ENCODE measurements around the gene NEUROD2. TPM values are rescaled to one million over a fixed set of nuclear protein-coding genes. Genes with fewer than 3 reads are reported as not detected.

NEUROD2 gene
- total RNA-seq, 4 donors from 2014 or later = 0.17 to 0.25 TPM; not detected in 2

DNA sequence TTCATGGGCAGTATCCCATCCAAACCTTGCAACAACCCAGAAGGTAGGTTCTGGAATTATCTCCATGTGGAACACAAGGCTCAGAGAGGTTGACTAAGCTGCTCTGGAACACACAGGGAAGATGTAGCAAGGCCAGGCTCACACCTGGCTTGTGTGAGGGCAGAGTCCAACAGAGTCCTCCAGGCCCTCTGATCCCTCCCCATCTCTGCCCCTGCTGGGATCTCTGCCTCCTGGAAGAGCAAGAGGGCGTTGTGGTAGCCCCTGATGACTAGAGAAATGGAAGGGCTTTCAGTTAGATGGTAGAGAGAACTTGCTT, 12.0 kb upstream of the NEUROD2 start:
- TF ChIP-seq POLR2A (IDR thresholded peaks at IDR 0.05) = no peak
- TF ChIP-seq, protein P1, sequence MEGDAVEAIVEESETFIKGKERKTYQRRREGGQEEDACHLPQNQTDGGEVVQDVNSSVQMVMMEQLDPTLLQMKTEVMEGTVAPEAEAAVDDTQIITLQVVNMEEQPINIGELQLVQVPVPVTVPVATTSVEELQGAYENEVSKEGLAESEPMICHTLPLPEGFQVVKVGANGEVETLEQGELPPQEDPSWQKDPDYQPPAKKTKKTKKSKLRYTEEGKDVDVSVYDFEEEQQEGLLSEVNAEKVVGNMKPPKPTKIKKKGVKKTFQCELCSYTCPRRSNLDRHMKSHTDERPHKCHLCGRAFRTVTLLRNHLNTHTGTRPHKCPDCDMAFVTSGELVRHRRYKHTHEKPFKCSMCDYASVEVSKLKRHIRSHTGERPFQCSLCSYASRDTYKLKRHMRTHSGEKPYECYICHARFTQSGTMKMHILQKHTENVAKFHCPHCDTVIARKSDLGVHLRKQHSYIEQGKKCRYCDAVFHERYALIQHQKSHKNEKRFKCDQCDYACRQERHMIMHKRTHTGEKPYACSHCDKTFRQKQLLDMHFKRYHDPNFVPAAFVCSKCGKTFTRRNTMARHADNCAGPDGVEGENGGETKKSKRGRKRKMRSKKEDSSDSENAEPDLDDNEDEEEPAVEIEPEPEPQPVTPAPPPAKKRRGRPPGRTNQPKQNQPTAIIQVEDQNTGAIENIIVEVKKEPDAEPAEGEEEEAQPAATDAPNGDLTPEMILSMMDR (IDR thresholded peaks at IDR 0.05) = no peak
- no peak for DNase-seq (ENCODE audit: low spot score in 2 of 2)
- WGBS, 2 donors = 67 to 85% methylated on average over 1 of the region's 1 CpG
- intact Hi-C loops (cut with DNase I; ENCODE audit: low total_unique reads) = loop anchor here (5.0 kb wide), 1 partner anchor 133 kb away; no protein-coding TSS in a partner anchor
- no peak overlapping the region for H3K4me3 ChIP-seq (ENCODE audit: low read depth, poor library complexity, severe bottlenecking)

DNA sequence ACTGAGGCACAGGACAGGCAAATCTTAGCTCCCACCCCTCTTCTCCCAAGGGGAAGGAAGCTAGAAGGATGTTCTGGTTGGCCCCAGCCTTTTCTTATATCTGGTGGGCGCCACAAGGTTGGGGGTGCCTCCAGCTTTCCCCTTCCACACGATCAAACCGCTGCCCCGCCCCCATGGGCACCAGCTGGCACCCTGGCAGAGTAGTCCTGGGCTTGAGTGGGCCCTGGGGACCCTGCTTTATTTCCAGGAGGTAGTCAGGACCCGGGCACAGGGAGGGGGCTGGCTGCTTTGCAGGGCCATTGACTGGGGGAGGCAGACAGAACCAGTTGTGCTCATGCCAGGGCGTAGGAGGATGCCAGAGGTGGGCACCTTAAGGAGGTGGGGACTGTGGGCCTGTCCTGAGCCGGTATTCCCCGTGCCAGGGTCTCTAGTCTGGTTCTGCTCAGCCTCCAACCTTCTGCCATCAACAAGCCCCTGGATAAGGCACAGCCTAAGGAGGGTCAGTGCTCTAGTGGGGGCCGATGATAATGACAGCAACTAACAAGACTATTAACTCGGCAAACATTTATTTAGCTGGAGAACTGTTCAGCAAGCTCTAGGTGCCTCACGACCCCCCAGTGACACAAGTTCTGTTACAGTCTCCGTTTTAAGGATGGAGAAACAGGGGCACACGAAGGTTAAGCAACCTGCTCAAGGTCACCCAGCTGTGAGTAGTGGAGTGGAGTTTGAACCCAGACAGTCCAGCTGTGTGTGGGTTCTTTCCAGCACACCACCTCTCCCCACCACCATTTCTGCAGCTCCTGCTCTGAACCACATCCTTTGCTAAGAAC, 11.5 kb upstream of the NEUROD2 start:
- TF ChIP-seq POLR2A (IDR thresholded peaks at IDR 0.05) = no peak
- TF ChIP-seq, protein P1 (IDR thresholded peaks at IDR 0.05) = no peak
- intact Hi-C loops (cut with DNase I; ENCODE audit: low total_unique reads) = no loop called here
- DNase-seq (ENCODE audit: low spot score in 2 of 2) = peak in 1 of 2 donors; percentile 80

DNA sequence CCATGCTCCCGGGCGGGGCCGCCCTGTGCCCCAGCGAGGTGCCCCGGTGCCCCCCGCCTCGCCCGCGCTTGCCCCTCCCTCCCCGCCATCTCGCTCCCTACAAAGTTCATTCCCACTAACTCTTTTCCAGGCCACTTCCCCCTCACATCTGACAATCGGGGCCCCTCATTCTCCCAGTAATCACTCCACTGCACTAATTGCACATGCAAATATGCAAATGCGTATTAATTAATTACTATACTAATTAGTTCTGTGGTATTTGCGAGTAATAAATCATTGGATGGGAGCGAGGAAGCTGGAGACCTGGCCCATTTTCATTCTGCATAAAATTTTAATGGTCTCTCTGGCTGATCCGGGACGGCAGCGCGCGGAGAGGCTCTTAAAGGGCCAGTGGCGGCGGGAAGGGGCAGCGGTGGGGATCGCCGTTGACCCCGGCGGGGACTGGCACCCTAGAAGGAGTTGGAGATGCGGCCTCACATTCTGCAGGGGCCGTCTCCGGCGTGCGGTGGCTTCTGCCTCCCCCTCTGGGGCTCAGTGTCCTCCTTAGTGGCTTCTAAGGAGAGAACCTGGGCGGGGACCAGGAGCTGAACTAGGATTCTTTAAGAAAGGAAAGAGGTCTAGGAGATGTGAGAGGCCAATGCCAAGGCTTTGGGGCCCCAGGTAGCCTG, 10.7 kb upstream of the NEUROD2 start:
- peak overlapping the region; percentile 32 for H3K4me3 ChIP-seq (ENCODE audit: low read depth, poor library complexity, severe bottlenecking)
- TF ChIP-seq, protein P1 (IDR thresholded peaks at IDR 0.05) = no peak
- TF ChIP-seq POLR2A (IDR thresholded peaks at IDR 0.05) = no peak
- peak in 1 of 2 donors; percentile 84 for DNase-seq (ENCODE audit: low spot score in 2 of 2)
- 1 to 3% methylated on average over 29 to 33 of the region's 33 CpGs for WGBS, 2 donors
- intact Hi-C loops (cut with DNase I; ENCODE audit: low total_unique reads) = no loop called here

More for the DNA sequence above, 11.5 kb upstream of the NEUROD2 start:
- 61 to 77% methylated on average over 13 of the region's 13 CpGs for WGBS, 2 donors
- no peak overlapping the region for H3K4me3 ChIP-seq (ENCODE audit: low read depth, poor library complexity, severe bottlenecking)

DNA sequence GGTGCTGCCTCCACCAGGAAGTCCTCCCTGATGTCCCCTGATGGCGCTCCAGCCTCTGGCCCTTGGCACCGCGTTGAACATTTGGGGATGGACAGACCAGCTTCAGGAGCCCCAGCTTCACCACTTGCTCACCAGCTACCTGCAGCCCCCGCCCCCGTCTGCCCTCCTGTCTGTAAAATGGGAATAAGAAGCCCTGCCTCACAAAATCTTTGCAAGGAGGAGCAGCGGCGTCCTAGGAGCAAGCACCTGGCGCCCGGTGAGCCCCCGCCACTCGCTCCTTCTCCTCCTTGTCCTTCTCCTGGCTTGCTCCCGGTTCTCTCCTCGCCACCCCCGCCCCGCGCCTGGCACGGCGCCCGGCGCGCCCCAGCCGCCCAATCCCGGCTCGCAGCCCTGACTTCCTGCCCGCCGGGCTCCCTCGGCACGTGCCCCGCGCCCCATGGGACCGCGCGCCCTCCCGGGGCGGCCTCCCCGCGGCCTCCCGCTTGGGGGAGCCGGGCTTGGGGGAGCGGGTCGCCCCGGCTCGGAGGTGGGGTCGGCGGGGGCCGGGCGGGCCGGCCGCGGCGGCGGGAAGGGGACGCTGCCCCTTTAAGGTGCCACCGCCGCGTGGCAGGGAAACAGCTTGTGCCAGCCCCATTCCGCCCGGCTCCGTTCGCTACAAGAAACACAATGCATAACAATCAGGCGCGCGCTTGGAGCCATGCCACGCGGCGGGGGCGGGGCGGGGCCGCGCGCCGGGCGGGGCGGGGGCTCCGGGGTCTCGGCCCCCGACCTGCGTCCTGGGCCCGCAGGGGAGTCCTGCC, 9.9 kb upstream of the NEUROD2 start:
- WGBS, 2 donors = 2% methylated on average over 26 to 43 of the region's 79 CpGs
- H3K4me3 ChIP-seq (ENCODE audit: low read depth, poor library complexity, severe bottlenecking) = peak overlapping the region; percentile 32
- TF ChIP-seq, protein P1 (IDR thresholded peaks at IDR 0.05) = no peak
- intact Hi-C loops (cut with DNase I; ENCODE audit: low total_unique reads) = no loop called here
- peak; percentile 42 to 92 for DNase-seq (ENCODE audit: low spot score in 2 of 2)

DNA sequence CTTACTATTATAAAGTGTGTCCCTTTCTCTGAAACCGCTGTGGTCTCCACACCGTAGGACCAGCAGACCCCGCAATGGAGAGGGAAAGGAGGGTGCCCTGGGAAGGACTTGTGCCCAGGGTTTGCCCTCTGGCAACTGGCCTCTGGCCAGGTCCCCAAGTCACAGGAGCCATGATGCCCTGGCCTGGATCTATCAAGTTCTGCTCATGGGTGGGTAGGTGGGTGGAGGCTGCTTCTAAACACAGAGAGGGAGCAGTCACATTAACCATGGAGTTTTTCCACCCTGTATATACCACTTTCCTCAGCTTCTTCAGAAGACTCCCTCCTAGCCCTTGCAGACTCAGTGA, 9.4 kb upstream of the NEUROD2 start:
- H3K4me3 ChIP-seq (ENCODE audit: low read depth, poor library complexity, severe bottlenecking) = no peak overlapping the region
- TF ChIP-seq POLR2A (IDR thresholded peaks at IDR 0.05) = no peak
- TF ChIP-seq, protein P1 (IDR thresholded peaks at IDR 0.05) = no peak
- 80 to 93% methylated on average over 3 of the region's 3 CpGs for WGBS, 2 donors
- intact Hi-C loops (cut with DNase I; ENCODE audit: low total_unique reads) = no loop called here
- DNase-seq (ENCODE audit: low spot score in 2 of 2) = no peak
